Nephron progenitor cell (in vitro differentiated cells): ENCODE results near the gene SNTG2.

ENCODE experiments used
- DNase-seq: peaks from one replicate; pipeline ENCODE4 v3.0.0; 2021
- H3K27ac Mint-ChIP-seq: 2 replicates; pipeline ENCODE4 v1.8.0; 2021; ENCODE audit warnings: mild to moderate bottlenecking, moderate library complexity, mixed read lengths
- H3K27me3 Mint-ChIP-seq: 2 replicates; pipeline ENCODE4 v1.8.0; 2021; ENCODE audit warnings: mild to moderate bottlenecking, low read depth, mixed read lengths; ENCODE audit not compliant: poor library complexity
- H3K36me3 Mint-ChIP-seq: 2 replicates; pipeline ENCODE4 v1.8.0; 2021; ENCODE audit warnings: low read depth, mixed read lengths
- H3K4me1 Mint-ChIP-seq: 2 replicates; pipeline ENCODE4 v1.8.0; 2021; ENCODE audit warnings: mixed read lengths
- H3K4me3 Mint-ChIP-seq: 2 replicates; pipeline ENCODE4 v1.8.0; 2021; ENCODE audit warnings: mild to moderate bottlenecking, moderate library complexity, mixed read lengths
- H3K9me3 Mint-ChIP-seq: 2 replicates; pipeline ENCODE4 v1.8.0; 2021; ENCODE audit warnings: mild to moderate bottlenecking, moderate library complexity, mixed read lengths
- CTCF ChIP-seq: fragments of 200-600 bp; sonication (generic); IDR thresholded peaks from 2 replicates; pipeline ENCODE4 v1.5.0; 2021; ENCODE audit warnings: antibody characterized with exemption

SNTG2 gene

GRCh38 chr2:943821-944220 lies 6.8 kb upstream of the SNTG2 start:
- peaks cover 27% of the 10 kb centered on the region for H3K9me3 Mint-ChIP-seq
- H3K36me3 Mint-ChIP-seq: peaks cover 4% of the 10 kb centered on the region
- no peak overlapping the region for H3K4me3 Mint-ChIP-seq
- H3K27me3 Mint-ChIP-seq: peaks cover 51% of the 10 kb centered on the region
- DNase-seq: no peak
- no peak overlapping the region for H3K27ac Mint-ChIP-seq
- peaks cover 10% of the 10 kb centered on the region for H3K4me1 Mint-ChIP-seq
- no peak for TF ChIP-seq CTCF

GRCh38 chr2:944693-945092 lies 6.0 kb upstream of the SNTG2 start:
- H3K27ac Mint-ChIP-seq: no peak overlapping the region
- no peak for TF ChIP-seq CTCF
- peaks cover 27% of the 10 kb centered on the region for H3K9me3 Mint-ChIP-seq
- peaks cover 57% of the 10 kb centered on the region for H3K27me3 Mint-ChIP-seq
- H3K4me1 Mint-ChIP-seq: peaks cover 16% of the 10 kb centered on the region
- no peak overlapping the region for H3K4me3 Mint-ChIP-seq
- no peak for DNase-seq
- H3K36me3 Mint-ChIP-seq: peaks cover 4% of the 10 kb centered on the region

- H3K36me3 Mint-ChIP-seq: peaks cover 4% of the 10 kb centered on the region
- peaks cover 27% of the 10 kb centered on the region for H3K9me3 Mint-ChIP-seq
- peaks cover 17% of the 10 kb centered on the region for H3K4me1 Mint-ChIP-seq
- no peak overlapping the region for H3K27ac Mint-ChIP-seq
- no peak for DNase-seq
- H3K27me3 Mint-ChIP-seq: peaks cover 61% of the 10 kb centered on the region
- no peak overlapping the region for H3K4me3 Mint-ChIP-seq
- TF ChIP-seq CTCF: no peak
Observed at GRCh38 chr2:945104-945503, 5.5 kb upstream of the SNTG2 start.

GRCh38 chr2:946073-946948 lies 4.3 kb upstream of the SNTG2 start:
- TF ChIP-seq CTCF: no peak
- DNase-seq: no peak
- no peak overlapping the region for H3K4me3 Mint-ChIP-seq
- H3K9me3 Mint-ChIP-seq: peaks cover 27% of the 10 kb centered on the region
- H3K27ac Mint-ChIP-seq: no peak overlapping the region
- H3K4me1 Mint-ChIP-seq: peaks cover 17% of the 10 kb centered on the region
- H3K27me3 Mint-ChIP-seq: peaks cover 62% of the 10 kb centered on the region
- H3K36me3 Mint-ChIP-seq: peaks cover 4% of the 10 kb centered on the region

GRCh38 chr2:949384-950079 lies 1.1 kb upstream of the SNTG2 start:
- H3K9me3 Mint-ChIP-seq: peaks cover 17% of the 10 kb centered on the region
- H3K27me3 Mint-ChIP-seq: peaks cover 89% of the 10 kb centered on the region
- no peak overlapping the region for H3K27ac Mint-ChIP-seq
- peak overlapping the region; percentile 76 for H3K4me3 Mint-ChIP-seq
- no peaks in the 10 kb centered on the region for H3K36me3 Mint-ChIP-seq
- TF ChIP-seq CTCF: no peak
- no peak for DNase-seq
- peaks cover 20% of the 10 kb centered on the region for H3K4me1 Mint-ChIP-seq
